Caco-2 (cell line): ENCODE results near the gene CHST3. TPM values are rescaled to one million over a fixed set of nuclear protein-coding genes. Genes with fewer than 3 reads are reported as not detected.

Source experiments
- BruUV-seq: library from RNA; stranded (reverse); fragments of 400-500 nt; replicated peaks from 2 replicates; lab custom pipeline; 2021; lab: Mats Ljungman, UMichigan
- CTCF ChIA-PET: fragments of 300-600 bp; sonication (Branson Sonifier 250); formaldehyde crosslinking; loops from one replicate; lab custom pipeline; 2022; ENCODE audit warnings: antibody characterized with exemption; lab: Charles Lee
- POLR2A ChIA-PET: fragments of 300-600 bp; sonication (Branson Sonifier 250); formaldehyde crosslinking; loops from one replicate; lab custom pipeline; 2022; ENCODE audit warnings: antibody characterized with exemption; lab: Charles Lee
- DNase-seq, 2 experiments: peaks; one replicate each; pipeline versions ENCODE4 v3.0.0 to v3.0.0-alpha.2; 2020 to 2022
- H3K27me3 ChIP-seq: replicated peaks from 2 replicates; pipeline ENCODE4 v1.6.0; 2011; ENCODE audit warnings: low read length; ENCODE audit not compliant: control insufficient read depth, insufficient read depth
- H3K36me3 ChIP-seq: 2 replicates; pipeline ENCODE4 v1.5.1; 2011; ENCODE audit warnings: low read length; ENCODE audit not compliant: control insufficient read depth, insufficient read depth
- H3K4me1 ChIP-seq: fragments of 250-450 bp; sonication (Bioruptor Pico); 2 replicates; pipeline ENCODE4 v1.5.1; 2020; ENCODE audit warnings: mild to moderate bottlenecking
- H3K4me3 ChIP-seq: 2 replicates; pipeline ENCODE4 v1.5.1; 2011; ENCODE audit warnings: low read depth, mild to moderate bottlenecking, control low read depth, low read length
- H3K9me3 ChIP-seq: fragments of 250-450 bp; sonication (Bioruptor Pico); 2 replicates; pipeline ENCODE4 v1.5.1; 2020; ENCODE audit warnings: mild to moderate bottlenecking, moderate library complexity
- H3K27ac Mint-ChIP-seq: one replicate; pipeline ENCODE4 v1.8.0; 2022; ENCODE audit warnings: mixed read lengths; ENCODE audit not compliant: unreplicated experiment
- H3K27me3 Mint-ChIP-seq: one replicate; pipeline ENCODE4 v1.8.0; 2022; ENCODE audit warnings: mixed read lengths; ENCODE audit not compliant: insufficient read depth, unreplicated experiment
- H3K36me3 Mint-ChIP-seq: one replicate; pipeline ENCODE4 v1.8.0; 2022; ENCODE audit warnings: mild to moderate bottlenecking, mixed read lengths; ENCODE audit not compliant: insufficient read depth, unreplicated experiment
- H3K4me1 Mint-ChIP-seq: one replicate; pipeline ENCODE4 v1.8.0; 2022; ENCODE audit warnings: low read depth, mixed read lengths; ENCODE audit not compliant: unreplicated experiment
- H3K4me3 Mint-ChIP-seq: one replicate; pipeline ENCODE4 v1.8.0; 2022; ENCODE audit warnings: mild to moderate bottlenecking, moderate library complexity, mixed read lengths; ENCODE audit not compliant: unreplicated experiment
- H3K9me3 Mint-ChIP-seq: one replicate; pipeline ENCODE4 v1.8.0; 2022; ENCODE audit warnings: mixed read lengths; ENCODE audit not compliant: unreplicated experiment
- intact Hi-C: fragments of 100-400 bp; cut with micrococcal nuclease; formaldehyde crosslinking; loops from one replicate; pipeline ENCODE4 v1.10.0; 2022; ENCODE audit not compliant: unreplicated experiment
- total RNA-seq: library from RNA; stranded (reverse); gene quantifications from 2 replicates; pipeline ENCODE4 v1.2.3, GENCODE V29; 2022
- TF ChIP-seq, protein P1 (sequence below), 2 experiments: fragments of 200-600 bp in 1 of 2; IDR thresholded peaks; 1 replicate in 1 of 2; 2 replicates in 1 of 2; pipeline versions ENCODE4 v1.5.1 to v1.8.0; 2011 to 2022; ENCODE audit warnings: antibody characterized with exemption in 1 of 2, control low read depth in 1 of 2, inconsistent platforms in 1 of 2, low read depth in 1 of 2, low read length in 1 of 2, mild to moderate bottlenecking in 1 of 2, moderate library complexity in 1 of 2; ENCODE audit not compliant: insufficient read depth in 1 of 2, severe bottlenecking in 1 of 2, unreplicated experiment in 1 of 2

The CHST3 gene
- total RNA-seq, 1 experiment from 2014 or later = 46.0 TPM

DNA sequence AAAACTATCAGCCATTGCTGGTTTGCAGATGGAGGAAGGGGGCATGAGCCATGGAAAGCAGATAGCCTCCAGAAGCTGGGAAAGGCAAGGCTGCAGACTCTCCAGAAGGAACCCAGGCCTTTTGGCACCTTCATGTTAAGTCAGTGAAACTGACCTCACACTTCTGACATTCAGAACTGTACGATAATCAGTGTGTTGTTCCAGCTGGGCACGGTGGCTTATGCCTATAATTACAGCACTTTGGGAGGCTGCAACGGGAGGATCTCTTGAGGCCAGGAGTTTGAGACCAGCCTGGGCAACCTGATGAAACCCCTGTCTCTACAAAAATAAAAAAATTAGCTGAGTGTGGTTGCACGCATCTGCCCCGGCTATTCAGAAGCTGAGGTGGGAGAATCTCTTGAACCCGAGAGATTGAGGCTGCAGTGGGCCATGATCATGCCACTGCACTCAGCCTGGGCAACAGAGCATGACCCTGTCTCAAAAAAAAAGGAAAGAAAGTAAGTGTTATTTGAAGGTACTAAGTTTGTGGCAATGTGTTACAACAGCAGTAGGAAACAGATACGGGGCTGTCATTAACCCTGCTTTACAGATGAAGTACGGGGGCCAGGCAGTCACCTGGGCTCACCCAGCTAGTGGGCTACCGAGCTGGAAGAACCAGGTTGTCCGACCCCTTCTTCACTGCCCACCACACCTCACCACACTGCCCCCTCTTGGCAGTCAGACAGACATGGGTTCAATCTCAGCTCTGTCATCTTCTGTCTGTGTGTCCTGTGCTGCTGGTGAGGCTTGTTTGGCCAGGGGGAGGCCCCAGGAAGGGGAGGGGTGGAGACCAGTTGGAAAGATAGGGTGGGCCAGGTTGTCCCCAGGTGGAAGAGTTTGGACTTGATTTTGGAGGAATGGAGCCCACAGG lies 18.3 kb downstream of the CHST3 start:
- no peaks in the 10 kb centered on the region for H3K9me3 ChIP-seq
- Mint-ChIP-seq H3K27ac (no peak overlapping the region), H3K9me3 (no peaks in the 10 kb centered on the region), H3K27me3 (no peaks in the 10 kb centered on the region), H3K4me3 (no peak overlapping the region), H3K36me3 (peaks cover 43% of the 10 kb centered on the region), H3K4me1 (peaks cover 33% of the 10 kb centered on the region)
- BruUV-seq = no TSS peak
- peaks cover 23% of the 10 kb centered on the region for H3K4me1 ChIP-seq
- no peaks in the 10 kb centered on the region for H3K27me3 ChIP-seq
- H3K36me3 ChIP-seq = peaks cover 1% of the 10 kb centered on the region
- ChIA-PET CTCF (interaction anchor here (0.9 to 1.4 kb wide), 4 partner anchors 27 to 86 kb away, joined by 3 to 4 read pairs (median 3); no protein-coding TSS in a partner anchor), POLR2A (interaction anchor here (0.6 kb wide), 2 partner anchors 143 to 644 kb away, joined by 3 to 5 read pairs; no protein-coding TSS in a partner anchor)
- H3K4me3 ChIP-seq = no peak overlapping the region
- TF ChIP-seq, protein P1, sequence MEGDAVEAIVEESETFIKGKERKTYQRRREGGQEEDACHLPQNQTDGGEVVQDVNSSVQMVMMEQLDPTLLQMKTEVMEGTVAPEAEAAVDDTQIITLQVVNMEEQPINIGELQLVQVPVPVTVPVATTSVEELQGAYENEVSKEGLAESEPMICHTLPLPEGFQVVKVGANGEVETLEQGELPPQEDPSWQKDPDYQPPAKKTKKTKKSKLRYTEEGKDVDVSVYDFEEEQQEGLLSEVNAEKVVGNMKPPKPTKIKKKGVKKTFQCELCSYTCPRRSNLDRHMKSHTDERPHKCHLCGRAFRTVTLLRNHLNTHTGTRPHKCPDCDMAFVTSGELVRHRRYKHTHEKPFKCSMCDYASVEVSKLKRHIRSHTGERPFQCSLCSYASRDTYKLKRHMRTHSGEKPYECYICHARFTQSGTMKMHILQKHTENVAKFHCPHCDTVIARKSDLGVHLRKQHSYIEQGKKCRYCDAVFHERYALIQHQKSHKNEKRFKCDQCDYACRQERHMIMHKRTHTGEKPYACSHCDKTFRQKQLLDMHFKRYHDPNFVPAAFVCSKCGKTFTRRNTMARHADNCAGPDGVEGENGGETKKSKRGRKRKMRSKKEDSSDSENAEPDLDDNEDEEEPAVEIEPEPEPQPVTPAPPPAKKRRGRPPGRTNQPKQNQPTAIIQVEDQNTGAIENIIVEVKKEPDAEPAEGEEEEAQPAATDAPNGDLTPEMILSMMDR (IDR thresholded peaks at IDR 0.05; ENCODE audit: insufficient read depth in 1 of 2, low read depth in 1 of 2, low read length in 1 of 2, severe bottlenecking in 1 of 2, unreplicated experiment in 1 of 2) = no peak
- intact Hi-C loops = loop anchor here (5.0 kb wide), 1 partner anchor 65 kb away; no protein-coding TSS in a partner anchor
- DNase-seq = no peak

DNA sequence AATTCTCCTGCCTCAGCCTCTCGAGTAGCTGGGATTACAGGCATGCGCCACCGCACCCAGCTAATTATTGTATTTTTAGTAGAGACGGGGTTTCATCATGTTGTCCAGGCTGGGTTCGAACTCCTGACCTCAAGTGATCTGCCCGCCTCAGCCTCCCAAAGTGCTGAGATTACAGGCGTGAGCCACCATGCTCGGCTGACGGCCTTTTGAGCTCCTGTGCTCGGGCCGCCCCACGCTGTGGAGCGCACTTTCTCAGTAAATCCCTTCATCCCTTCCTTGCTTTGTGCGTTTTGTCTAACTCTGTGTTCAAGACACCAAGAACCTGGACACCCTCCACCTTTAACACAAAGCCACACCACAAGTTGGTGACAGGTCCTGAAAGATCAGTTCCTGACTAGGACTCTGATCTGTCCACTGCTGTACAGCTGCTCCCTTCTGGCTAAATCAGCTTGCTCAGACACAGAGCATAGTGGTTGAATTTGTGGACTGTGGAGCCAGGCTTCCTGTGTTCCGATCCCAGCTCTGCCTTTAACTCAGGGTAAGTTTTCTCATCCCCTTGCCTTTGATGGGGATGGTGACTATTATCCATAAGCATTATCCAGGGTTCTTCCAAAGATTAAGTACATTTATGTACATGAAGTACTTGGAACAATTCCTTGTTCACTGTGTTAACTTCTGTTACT lies 20.1 kb downstream of the CHST3 start:
- Histone ChIP-seq H3K27me3 (no peaks in the 10 kb centered on the region), H3K4me1 (peaks cover 14% of the 10 kb centered on the region), H3K4me3 (no peak overlapping the region), H3K36me3 (peaks cover 1% of the 10 kb centered on the region), H3K9me3 (peaks cover 10% of the 10 kb centered on the region; the same call in 1 of the 2 replicates)
- POLR2A ChIA-PET = no interaction called here
- Mint-ChIP-seq H3K9me3 (peaks cover 11% of the 10 kb centered on the region), H3K4me3 (no peak overlapping the region), H3K4me1 (peaks cover 23% of the 10 kb centered on the region), H3K27me3 (no peaks in the 10 kb centered on the region), H3K27ac (no peak overlapping the region), H3K36me3 (peaks cover 48% of the 10 kb centered on the region)
- CTCF ChIA-PET = interaction anchor here (0.8 to 1.4 kb wide), 3 partner anchors 64 to 88 kb away, joined by 3 to 10 read pairs (median 3); no protein-coding TSS in a partner anchor
- intact Hi-C loops = loop anchor here (5.0 kb wide), 1 partner anchor 63 kb away; no protein-coding TSS in a partner anchor
- no TSS peak for BruUV-seq
- DNase-seq = no peak
- TF ChIP-seq, protein P1 (IDR thresholded peaks at IDR 0.05; ENCODE audit: insufficient read depth in 1 of 2, low read depth in 1 of 2, low read length in 1 of 2, severe bottlenecking in 1 of 2, unreplicated experiment in 1 of 2) = no peak
